HEK293 (cell line): ENCODE data around the gene WFS1.

Source experiments
- REST ChIP-seq: fragments of 450-650 bp; formaldehyde crosslinking; IDR thresholded peaks from 2 replicates; pipeline ENCODE4 v1.5.1; 2016; ENCODE audit warnings: missing biosample characterization, missing genetic modification characterization
- ZBTB7A ChIP-seq: fragments of 450-650 bp; formaldehyde crosslinking; IDR thresholded peaks from 2 replicates; pipeline ENCODE4 v1.5.1; 2016; ENCODE audit warnings: low read depth, missing biosample characterization, missing genetic modification characterization
- TF ChIP-seq, protein P1 (sequence below): fragments of 450-650 bp; formaldehyde crosslinking; IDR thresholded peaks from 2 replicates; pipeline ENCODE4 v1.5.1; 2016; ENCODE audit warnings: missing biosample characterization, missing genetic modification characterization
- TF ChIP-seq, protein P2 (sequence below): fragments of 450-650 bp; formaldehyde crosslinking; IDR thresholded peaks from 2 replicates; pipeline ENCODE4 v1.5.1; 2017; ENCODE audit warnings: missing biosample characterization, missing genetic modification characterization

DNA sequence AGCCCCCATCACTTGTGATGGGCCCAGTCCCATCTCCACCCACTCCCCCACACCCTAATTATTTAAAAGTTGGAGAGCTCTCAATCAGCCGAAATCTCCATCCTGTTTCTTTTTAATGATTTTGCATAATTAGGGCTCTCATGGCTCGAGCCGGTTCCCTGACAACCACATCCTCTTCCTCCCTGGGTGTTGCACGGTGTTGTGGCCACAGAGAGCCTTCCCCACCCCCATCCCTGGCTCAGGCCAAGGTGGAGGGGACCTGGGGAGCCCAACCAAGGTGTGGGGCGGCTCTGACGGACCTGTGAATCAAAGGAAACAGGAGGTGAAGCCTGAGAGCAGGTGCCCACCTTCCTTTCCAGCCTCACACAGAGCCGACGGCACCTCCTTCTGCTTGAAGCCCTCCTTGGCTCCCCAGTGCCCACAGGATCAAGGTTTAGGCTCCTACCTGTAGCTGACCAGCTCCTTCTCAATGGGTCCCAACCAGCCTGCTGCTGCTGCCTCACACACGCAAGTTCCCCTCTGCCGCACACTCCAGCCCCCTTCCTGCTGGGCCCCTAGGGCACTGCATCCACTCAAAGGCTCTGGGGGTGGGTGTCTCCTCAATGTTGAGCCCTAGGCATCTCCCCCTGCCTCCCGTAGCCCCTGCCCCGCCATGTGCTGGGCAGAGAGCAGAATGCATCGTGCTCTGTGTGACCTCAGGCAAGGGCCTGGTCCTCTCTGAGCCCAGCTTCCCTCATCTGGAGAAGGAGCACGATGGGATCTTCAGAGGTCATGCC lies 68.7 kb downstream of the WFS1 start:
- TF ChIP-seq, protein P1, sequence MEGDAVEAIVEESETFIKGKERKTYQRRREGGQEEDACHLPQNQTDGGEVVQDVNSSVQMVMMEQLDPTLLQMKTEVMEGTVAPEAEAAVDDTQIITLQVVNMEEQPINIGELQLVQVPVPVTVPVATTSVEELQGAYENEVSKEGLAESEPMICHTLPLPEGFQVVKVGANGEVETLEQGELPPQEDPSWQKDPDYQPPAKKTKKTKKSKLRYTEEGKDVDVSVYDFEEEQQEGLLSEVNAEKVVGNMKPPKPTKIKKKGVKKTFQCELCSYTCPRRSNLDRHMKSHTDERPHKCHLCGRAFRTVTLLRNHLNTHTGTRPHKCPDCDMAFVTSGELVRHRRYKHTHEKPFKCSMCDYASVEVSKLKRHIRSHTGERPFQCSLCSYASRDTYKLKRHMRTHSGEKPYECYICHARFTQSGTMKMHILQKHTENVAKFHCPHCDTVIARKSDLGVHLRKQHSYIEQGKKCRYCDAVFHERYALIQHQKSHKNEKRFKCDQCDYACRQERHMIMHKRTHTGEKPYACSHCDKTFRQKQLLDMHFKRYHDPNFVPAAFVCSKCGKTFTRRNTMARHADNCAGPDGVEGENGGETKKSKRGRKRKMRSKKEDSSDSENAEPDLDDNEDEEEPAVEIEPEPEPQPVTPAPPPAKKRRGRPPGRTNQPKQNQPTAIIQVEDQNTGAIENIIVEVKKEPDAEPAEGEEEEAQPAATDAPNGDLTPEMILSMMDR, result no peak
- TF ChIP-seq ZBTB7A (tag by site-specific recombination) (no peak), REST (tag by site-specific recombination) (no peak)
- TF ChIP-seq, protein P2, sequence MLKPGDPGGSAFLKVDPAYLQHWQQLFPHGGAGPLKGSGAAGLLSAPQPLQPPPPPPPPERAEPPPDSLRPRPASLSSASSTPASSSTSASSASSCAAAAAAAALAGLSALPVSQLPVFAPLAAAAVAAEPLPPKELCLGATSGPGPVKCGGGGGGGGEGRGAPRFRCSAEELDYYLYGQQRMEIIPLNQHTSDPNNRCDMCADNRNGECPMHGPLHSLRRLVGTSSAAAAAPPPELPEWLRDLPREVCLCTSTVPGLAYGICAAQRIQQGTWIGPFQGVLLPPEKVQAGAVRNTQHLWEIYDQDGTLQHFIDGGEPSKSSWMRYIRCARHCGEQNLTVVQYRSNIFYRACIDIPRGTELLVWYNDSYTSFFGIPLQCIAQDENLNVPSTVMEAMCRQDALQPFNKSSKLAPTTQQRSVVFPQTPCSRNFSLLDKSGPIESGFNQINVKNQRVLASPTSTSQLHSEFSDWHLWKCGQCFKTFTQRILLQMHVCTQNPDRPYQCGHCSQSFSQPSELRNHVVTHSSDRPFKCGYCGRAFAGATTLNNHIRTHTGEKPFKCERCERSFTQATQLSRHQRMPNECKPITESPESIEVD (tag by site-specific recombination), result no peak
